Testis (tissue), 2 donors: ENCODE results near the gene SHTN1.

Experiments
- POLR2A ChIP-seq: fragments of 450-650 bp; IDR thresholded peaks from one replicate; pipeline ENCODE4 v1.6.1; 2017; ENCODE audit warnings: antibody characterized with exemption, mild to moderate bottlenecking, moderate library complexity
- TF ChIP-seq, protein P1 (sequence below), 3 experiments: fragments of 450-650 bp in 2 of 3; fragments of 200-600 bp in 1 of 3; sonication (generic) in 1 of 3; IDR thresholded peaks; one replicate each; pipeline ENCODE4 v1.5.1; 2016 to 2019; ENCODE audit warnings: antibody characterized with exemption in 3 of 3, mild to moderate bottlenecking in 2 of 3, moderate library complexity in 1 of 3

DNA sequence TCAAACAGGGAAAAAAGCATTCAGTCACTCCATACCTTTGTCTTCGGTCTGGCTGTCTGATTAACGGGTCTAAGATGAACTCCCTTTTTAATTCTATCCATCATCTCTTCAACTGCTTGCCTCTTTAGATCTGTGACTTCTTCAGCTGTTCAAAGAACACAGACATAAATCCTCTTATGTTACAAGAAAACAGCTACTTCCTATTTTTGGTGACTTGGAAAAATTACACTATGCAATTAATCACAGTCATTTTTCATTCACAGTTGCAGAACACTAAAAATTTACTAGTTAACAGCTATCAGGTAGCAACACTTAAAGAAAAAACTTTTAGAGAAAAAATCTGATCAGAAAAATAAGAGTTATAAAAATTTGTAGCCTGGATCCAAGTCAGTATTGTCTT, 89.6 kb downstream of the SHTN1 start:
- TF ChIP-seq, protein P1, sequence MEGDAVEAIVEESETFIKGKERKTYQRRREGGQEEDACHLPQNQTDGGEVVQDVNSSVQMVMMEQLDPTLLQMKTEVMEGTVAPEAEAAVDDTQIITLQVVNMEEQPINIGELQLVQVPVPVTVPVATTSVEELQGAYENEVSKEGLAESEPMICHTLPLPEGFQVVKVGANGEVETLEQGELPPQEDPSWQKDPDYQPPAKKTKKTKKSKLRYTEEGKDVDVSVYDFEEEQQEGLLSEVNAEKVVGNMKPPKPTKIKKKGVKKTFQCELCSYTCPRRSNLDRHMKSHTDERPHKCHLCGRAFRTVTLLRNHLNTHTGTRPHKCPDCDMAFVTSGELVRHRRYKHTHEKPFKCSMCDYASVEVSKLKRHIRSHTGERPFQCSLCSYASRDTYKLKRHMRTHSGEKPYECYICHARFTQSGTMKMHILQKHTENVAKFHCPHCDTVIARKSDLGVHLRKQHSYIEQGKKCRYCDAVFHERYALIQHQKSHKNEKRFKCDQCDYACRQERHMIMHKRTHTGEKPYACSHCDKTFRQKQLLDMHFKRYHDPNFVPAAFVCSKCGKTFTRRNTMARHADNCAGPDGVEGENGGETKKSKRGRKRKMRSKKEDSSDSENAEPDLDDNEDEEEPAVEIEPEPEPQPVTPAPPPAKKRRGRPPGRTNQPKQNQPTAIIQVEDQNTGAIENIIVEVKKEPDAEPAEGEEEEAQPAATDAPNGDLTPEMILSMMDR (IDR thresholded peaks at IDR 0.05), result no peak
- TF ChIP-seq POLR2A, result no peak
